ENCODE measurements around the gene RBM46. TPM values are rescaled to one million over a fixed set of nuclear protein-coding genes. Genes with fewer than 3 reads are reported as not detected.

The RBM46 gene
- total RNA-seq, result 0.26 and 0.53 TPM in 2 replicates

GRCh38 chr4:154781126-154781982 is at the start of gene RBM46:
Gene RBM46, plus strand, starts transcription at chr4:154781272. Its CDS starts 15,481 bp downstream, at chr4:154796753.
- H3K4me3 ChIP-seq (ENCODE audit: low read depth, low read length), result no peak within 1 kb of the TSS
- no peak for FAIRE-seq

DNA sequence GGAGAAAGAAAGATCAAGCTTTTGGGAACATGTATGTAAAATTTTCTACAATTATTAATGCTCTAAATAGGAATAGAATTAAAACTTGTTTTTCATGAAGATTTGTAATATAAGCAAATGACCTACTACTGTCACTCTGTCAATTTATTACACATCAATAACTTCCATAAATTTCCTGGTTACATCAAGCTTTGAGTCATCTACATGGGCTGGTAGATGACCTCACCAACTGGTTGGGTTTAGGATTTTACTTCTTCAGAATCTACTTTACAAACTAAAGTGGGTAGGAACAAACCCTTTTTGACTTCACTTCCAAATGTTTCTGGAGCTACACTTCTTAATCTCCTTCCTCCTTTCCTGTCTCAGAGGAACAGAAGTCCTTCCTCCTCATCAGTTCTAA is 49.3 kb upstream of the RBM46 start:
- no peak for TF ChIP-seq CTCF (IDR thresholded peaks at IDR 0.05; ENCODE audit: insufficient read depth, low read length, severe bottlenecking)
- no peak for FAIRE-seq
- peak; percentile 80 for DNase-seq (ENCODE audit: low read depth)
- Histone ChIP-seq H3K27me3 (ENCODE audit: control insufficient read depth, insufficient read depth, low read length) (no peaks in the 10 kb centered on the region), H3K36me3 (ENCODE audit: control insufficient read depth, insufficient read depth, low read length) (no peaks in the 10 kb centered on the region), H3K4me3 (ENCODE audit: low read depth, low read length) (no peak overlapping the region)

More at GRCh38 chr4:154781126-154781982, at the start of gene RBM46:
- Histone ChIP-seq H3K27me3 (ENCODE audit: control insufficient read depth, insufficient read depth, low read length) (peaks cover 2% of the 10 kb centered on the region), H3K36me3 (ENCODE audit: control insufficient read depth, insufficient read depth, low read length) (no peaks in the 10 kb centered on the region)
- no peak for TF ChIP-seq CTCF (IDR thresholded peaks at IDR 0.05; ENCODE audit: insufficient read depth, low read length, severe bottlenecking)
- no peak for DNase-seq (ENCODE audit: low read depth)

- TF ChIP-seq CTCF (IDR thresholded peaks at IDR 0.05; ENCODE audit: insufficient read depth, low read length, severe bottlenecking), result no peak
- H3K27me3 ChIP-seq (ENCODE audit: control insufficient read depth, insufficient read depth, low read length), result no peaks in the 10 kb centered on the region
- DNase-seq (ENCODE audit: low read depth), result peak; percentile 90
- no peak overlapping the region for H3K4me3 ChIP-seq (ENCODE audit: low read depth, low read length)
- H3K36me3 ChIP-seq (ENCODE audit: control insufficient read depth, insufficient read depth, low read length), result no peaks in the 10 kb centered on the region
- no peak for FAIRE-seq
These were observed 48.4 kb upstream of the RBM46 start for GRCh38 chr4:154732669-154733068.

DNA sequence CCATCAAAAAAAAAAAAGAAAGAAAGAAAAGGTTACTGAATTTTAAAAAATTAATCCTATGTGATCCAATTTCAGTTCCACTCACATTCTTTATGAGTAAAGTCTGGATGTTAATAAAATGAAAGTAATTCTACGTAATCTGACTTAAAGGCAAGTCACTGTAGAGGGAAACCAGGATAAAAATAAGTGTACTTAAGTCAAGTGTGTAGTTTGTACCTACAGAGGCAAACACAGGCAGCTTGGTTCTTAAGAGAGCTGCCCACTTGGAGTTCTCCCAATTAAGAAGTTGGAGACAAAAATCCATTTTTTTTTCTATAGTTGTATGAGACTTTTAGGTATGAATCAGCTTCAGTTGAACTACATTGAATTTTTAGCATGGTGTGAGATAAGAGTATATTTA is 44.3 kb upstream of the RBM46 start:
- no peak for TF ChIP-seq CTCF (IDR thresholded peaks at IDR 0.05; ENCODE audit: insufficient read depth, low read length, severe bottlenecking)
- no peak for DNase-seq (ENCODE audit: low read depth)
- H3K36me3 ChIP-seq (ENCODE audit: control insufficient read depth, insufficient read depth, low read length), result no peaks in the 10 kb centered on the region
- no peak for FAIRE-seq
- H3K27me3 ChIP-seq (ENCODE audit: control insufficient read depth, insufficient read depth, low read length), result peaks cover 4% of the 10 kb centered on the region
- no peak overlapping the region for H3K4me3 ChIP-seq (ENCODE audit: low read depth, low read length)

- Histone ChIP-seq H3K4me3 (ENCODE audit: low read depth, low read length) (no peak overlapping the region), H3K36me3 (ENCODE audit: control insufficient read depth, insufficient read depth, low read length) (no peaks in the 10 kb centered on the region), H3K27me3 (ENCODE audit: control insufficient read depth, insufficient read depth, low read length) (peaks cover 14% of the 10 kb centered on the region)
- FAIRE-seq (no peak), DNase-seq (ENCODE audit: low read depth) (peak; percentile 90)
- TF ChIP-seq CTCF (IDR thresholded peaks at IDR 0.05; ENCODE audit: insufficient read depth, low read length, severe bottlenecking), result no peak
These were observed 42.6 kb upstream of the RBM46 start for GRCh38 chr4:154738426-154738825.
